Skeletal muscle cell (primary cell): ENCODE data around the gene CUEDC1.

Experiments
- DNase-seq: peaks from one replicate; pipeline ENCODE4 v3.0.0-alpha.2; 2010; ENCODE audit warnings: low read depth
- H3K4me3 ChIP-seq: 2 replicates; pipeline ENCODE4 v1.5.1; 2011; ENCODE audit warnings: low read depth, mild to moderate bottlenecking, control low read depth, low read length, moderate library complexity

The CUEDC1 gene

GRCh38 chr17:57886020-57886419 lies 69.2 kb downstream of the CUEDC1 start:
- H3K4me3 ChIP-seq: no peak overlapping the region
- no peak for DNase-seq

- H3K4me3 ChIP-seq: no peak overlapping the region
- no peak for DNase-seq
These were observed 69.9 kb downstream of the CUEDC1 start for GRCh38 chr17:57885148-57885915.

- H3K4me3 ChIP-seq: no peak overlapping the region
These were observed 73.3 kb downstream of the CUEDC1 start for GRCh38 chr17:57881783-57882351.

GRCh38 chr17:57881143-57881542 lies 74.1 kb downstream of the CUEDC1 start:
- DNase-seq: no peak
- H3K4me3 ChIP-seq: no peak overlapping the region

More at GRCh38 chr17:57881783-57882351, 73.3 kb downstream of the CUEDC1 start:
- no peak for DNase-seq

- no peak for DNase-seq
- no peak overlapping the region for H3K4me3 ChIP-seq
These were observed 75.1 kb downstream of the CUEDC1 start for GRCh38 chr17:57880086-57880456.

GRCh38 chr17:57879437-57880085 lies 75.7 kb downstream of the CUEDC1 start:
- H3K4me3 ChIP-seq: no peak overlapping the region
- no peak for DNase-seq

GRCh38 chr17:57877803-57878377 lies 77.3 kb downstream of the CUEDC1 start:
- no peak overlapping the region for H3K4me3 ChIP-seq
- DNase-seq: no peak

- no peak overlapping the region for H3K4me3 ChIP-seq
- DNase-seq: no peak
These were observed 78.4 kb downstream of the CUEDC1 start for GRCh38 chr17:57876866-57877237.

GRCh38 chr17:57876023-57876865 lies 79.0 kb downstream of the CUEDC1 start:
- H3K4me3 ChIP-seq: no peak overlapping the region
- DNase-seq: no peak

- peak overlapping the region; percentile 20 for H3K4me3 ChIP-seq
- DNase-seq: peak; percentile 95
These were observed 79.8 kb downstream of the CUEDC1 start for GRCh38 chr17:57875290-57876022.

GRCh38 chr17:57874434-57875289 lies 80.5 kb downstream of the CUEDC1 start:
- H3K4me3 ChIP-seq: peak overlapping the region; percentile 20
- DNase-seq: peak; percentile 84

- no peak overlapping the region for H3K4me3 ChIP-seq
- no peak for DNase-seq
These were observed 81.2 kb downstream of the CUEDC1 start for GRCh38 chr17:57874058-57874419.

GRCh38 chr17:57873261-57874057 lies 81.8 kb downstream of the CUEDC1 start:
- H3K4me3 ChIP-seq: no peak overlapping the region
- no peak for DNase-seq

GRCh38 chr17:57872536-57872935 lies 82.7 kb downstream of the CUEDC1 start:
- no peak overlapping the region for H3K4me3 ChIP-seq
- DNase-seq: no peak

- no peak for DNase-seq
- no peak overlapping the region for H3K4me3 ChIP-seq
These were observed 83.3 kb downstream of the CUEDC1 start for GRCh38 chr17:57871863-57872262.

GRCh38 chr17:57871155-57871554 lies 84.1 kb downstream of the CUEDC1 start:
- H3K4me3 ChIP-seq: no peak overlapping the region
- DNase-seq: no peak

GRCh38 chr17:57870283-57870635 lies 85.0 kb downstream of the CUEDC1 start:
- DNase-seq: no peak
- no peak overlapping the region for H3K4me3 ChIP-seq
